ENCODE data around the gene HOGA1.

Gene HOGA1

GRCh38 chr10:97651773-97652172 is 67.6 kb downstream of the HOGA1 start:
- DNase-seq, result no peak

DNA sequence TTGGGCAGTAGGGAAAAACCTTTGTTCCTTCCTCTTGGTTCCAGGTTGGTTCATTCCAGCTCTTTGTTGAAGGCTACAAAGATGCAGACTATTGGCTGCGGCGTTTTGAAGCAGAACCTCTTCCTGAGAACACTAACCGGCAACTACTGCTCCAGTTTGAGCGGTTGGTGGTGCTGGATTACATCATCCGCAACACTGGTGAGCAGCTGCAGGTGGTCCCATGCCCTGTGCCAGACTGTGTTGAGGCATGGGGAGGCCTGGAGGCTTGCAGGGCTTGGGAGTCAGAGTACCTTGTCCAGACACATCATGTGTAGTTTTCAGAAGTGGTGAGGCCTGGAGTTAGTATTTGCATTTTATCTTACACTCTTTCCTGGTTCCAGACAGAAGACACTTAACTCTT is 72.6 kb downstream of the HOGA1 start:
- no peak for DNase-seq

- no peak for DNase-seq
Measured at GRCh38 chr10:97659589-97659988, 75.4 kb downstream of the HOGA1 start.

Data from NCI-H226 (cell line).